Central memory CD8-positive, alpha-beta T cell (primary cell): ENCODE data around the gene GTF3C5.

ENCODE experiments used
- ATAC-seq: fragments of 150-1000 bp; cut with Tn5 transposase; replicated peaks from 2 replicates; pipeline ENCODE4 v1.10.0; 2022; ENCODE audit warnings: mild to moderate bottlenecking, moderate FRiP score, moderate number of reproducible peaks; ENCODE audit not compliant: poor library complexity, severe bottlenecking; ENCODE audit errors: extremely low read depth
- DNase-seq, 2 donors: peaks; one replicate each; pipeline ENCODE4 v3.0.0; 2021; ENCODE audit warnings: low spot score in 2 of 2
- H3K27ac Mint-ChIP-seq: one replicate; pipeline ENCODE4 v1.8.0; 2022; ENCODE audit warnings: low read depth, mild to moderate bottlenecking, moderate library complexity, mixed read lengths
- H3K27me3 Mint-ChIP-seq: one replicate; pipeline ENCODE4 v1.8.0; 2022; ENCODE audit warnings: mixed read lengths
- H3K36me3 Mint-ChIP-seq: one replicate; pipeline ENCODE4 v1.8.0; 2022; ENCODE audit warnings: mild to moderate bottlenecking, moderate library complexity, mixed read lengths; ENCODE audit not compliant: insufficient read depth
- H3K4me1 Mint-ChIP-seq: one replicate; pipeline ENCODE4 v1.8.0; 2022; ENCODE audit warnings: mixed read lengths
- H3K4me3 Mint-ChIP-seq: one replicate; pipeline ENCODE4 v1.8.0; 2022; ENCODE audit warnings: mild to moderate bottlenecking, moderate library complexity, mixed read lengths
- H3K9me3 Mint-ChIP-seq: one replicate; pipeline ENCODE4 v1.8.0; 2022; ENCODE audit warnings: mixed read lengths

Gene GTF3C5

DNA sequence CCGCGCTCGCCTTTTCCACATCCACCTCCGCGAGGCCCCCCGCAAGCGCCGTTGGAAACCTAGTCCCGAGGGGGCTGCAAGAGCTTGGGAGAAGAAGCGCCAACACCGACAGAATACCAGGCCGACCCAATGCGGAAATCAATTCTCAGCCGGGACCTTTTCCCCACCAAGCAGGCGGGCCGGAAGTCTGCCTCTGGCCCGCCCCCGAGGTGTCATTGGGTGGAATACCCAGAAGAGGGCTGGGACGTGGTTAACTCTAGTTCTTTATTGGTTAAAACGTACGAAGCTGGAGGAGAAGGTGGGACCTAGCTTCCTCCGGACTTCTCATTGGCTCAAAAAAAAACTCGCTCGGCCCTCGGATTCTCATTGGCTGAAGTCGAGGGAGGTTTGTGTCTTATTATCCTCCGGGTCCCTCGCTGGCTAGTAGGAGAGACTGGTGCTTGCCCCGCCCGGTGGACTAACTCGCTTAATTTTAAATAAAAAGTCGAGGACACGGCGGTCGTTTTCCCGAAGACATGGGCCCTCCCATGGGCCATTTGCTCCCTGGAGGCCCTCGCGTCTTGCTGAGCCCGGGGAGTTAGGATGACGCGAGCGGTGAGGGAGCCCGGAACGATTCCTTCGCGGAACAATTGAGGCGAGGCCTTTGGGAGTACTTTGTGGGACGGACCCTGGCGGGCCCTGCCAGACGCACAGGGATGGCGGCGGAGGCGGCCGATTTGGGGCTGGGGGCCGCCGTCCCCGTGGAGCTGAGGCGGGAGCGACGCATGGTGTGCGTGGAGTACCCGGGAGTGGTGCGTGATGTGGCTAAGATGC, at the start of gene GTF3C5:
Gene GTF3C5 (plus strand): TSS at position 681 of the 813 bp plus-strand sequence. CDS start 15 bp downstream, at position 696.
- Mint-ChIP-seq H3K4me3 (peak within 1 kb of the TSS; percentile 99), H3K4me1 (peaks cover 35% of the 10 kb centered on the region), H3K9me3 (no peaks in the 10 kb centered on the region), H3K27ac (peak within 1 kb of the TSS; percentile 98), H3K27me3 (no peaks in the 10 kb centered on the region), H3K36me3 (peaks cover 14% of the 10 kb centered on the region)
- DNase-seq (peak; percentile 78 to 91), ATAC-seq (peak; percentile 98)

- peaks cover 13% of the 10 kb centered on the region for H3K4me1 Mint-ChIP-seq
- H3K9me3 Mint-ChIP-seq = no peaks in the 10 kb centered on the region
- no peak overlapping the region for H3K4me3 Mint-ChIP-seq
- no peaks in the 10 kb centered on the region for H3K36me3 Mint-ChIP-seq
- peaks cover 97% of the 10 kb centered on the region for H3K27me3 Mint-ChIP-seq
- ATAC-seq (no peak), DNase-seq (no peak)
- no peak overlapping the region for H3K27ac Mint-ChIP-seq
These were observed 48.3 kb upstream of the GTF3C5 start for GRCh38 chr9:132982458-132982857.

DNA sequence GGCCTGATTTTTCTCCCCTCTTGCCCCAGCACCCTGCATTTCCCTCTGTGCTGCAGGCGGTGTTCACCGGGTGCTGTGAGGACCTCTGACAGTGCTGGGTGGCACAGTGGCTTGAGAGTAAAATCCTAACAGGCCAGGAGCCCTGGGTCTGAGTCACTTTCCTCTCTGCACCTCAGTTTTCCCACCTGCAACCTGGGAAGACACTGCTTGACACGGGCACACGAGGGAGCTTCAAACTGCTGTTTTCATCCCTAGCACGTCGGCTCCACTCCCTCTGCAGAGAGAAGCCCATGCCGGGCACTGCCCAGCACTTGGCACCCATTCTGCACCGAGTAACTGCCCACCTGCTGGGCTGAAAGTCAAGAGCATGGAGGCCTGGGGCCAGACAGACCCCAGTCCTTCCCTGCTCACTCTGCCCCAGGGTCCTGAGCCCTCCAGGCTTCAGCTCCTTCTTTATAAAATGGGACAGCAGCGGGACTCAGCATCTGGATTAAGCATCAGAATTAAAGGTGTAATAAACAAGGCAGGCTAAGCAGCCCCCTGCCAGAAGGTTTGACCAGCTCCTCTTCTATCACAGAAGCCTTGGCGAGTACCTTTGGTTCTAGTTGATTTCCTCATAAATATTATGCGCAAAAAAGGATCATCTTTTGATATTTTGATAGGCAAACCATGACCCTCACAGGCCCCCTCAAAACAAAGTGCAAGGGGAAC, 47.2 kb upstream of the GTF3C5 start:
- Mint-ChIP-seq H3K4me1 (peaks cover 2% of the 10 kb centered on the region), H3K4me3 (no peak overlapping the region), H3K36me3 (no peaks in the 10 kb centered on the region), H3K9me3 (no peaks in the 10 kb centered on the region), H3K27me3 (peaks cover 98% of the 10 kb centered on the region), H3K27ac (no peak overlapping the region)
- ATAC-seq = no peak
- no peak for DNase-seq

DNA sequence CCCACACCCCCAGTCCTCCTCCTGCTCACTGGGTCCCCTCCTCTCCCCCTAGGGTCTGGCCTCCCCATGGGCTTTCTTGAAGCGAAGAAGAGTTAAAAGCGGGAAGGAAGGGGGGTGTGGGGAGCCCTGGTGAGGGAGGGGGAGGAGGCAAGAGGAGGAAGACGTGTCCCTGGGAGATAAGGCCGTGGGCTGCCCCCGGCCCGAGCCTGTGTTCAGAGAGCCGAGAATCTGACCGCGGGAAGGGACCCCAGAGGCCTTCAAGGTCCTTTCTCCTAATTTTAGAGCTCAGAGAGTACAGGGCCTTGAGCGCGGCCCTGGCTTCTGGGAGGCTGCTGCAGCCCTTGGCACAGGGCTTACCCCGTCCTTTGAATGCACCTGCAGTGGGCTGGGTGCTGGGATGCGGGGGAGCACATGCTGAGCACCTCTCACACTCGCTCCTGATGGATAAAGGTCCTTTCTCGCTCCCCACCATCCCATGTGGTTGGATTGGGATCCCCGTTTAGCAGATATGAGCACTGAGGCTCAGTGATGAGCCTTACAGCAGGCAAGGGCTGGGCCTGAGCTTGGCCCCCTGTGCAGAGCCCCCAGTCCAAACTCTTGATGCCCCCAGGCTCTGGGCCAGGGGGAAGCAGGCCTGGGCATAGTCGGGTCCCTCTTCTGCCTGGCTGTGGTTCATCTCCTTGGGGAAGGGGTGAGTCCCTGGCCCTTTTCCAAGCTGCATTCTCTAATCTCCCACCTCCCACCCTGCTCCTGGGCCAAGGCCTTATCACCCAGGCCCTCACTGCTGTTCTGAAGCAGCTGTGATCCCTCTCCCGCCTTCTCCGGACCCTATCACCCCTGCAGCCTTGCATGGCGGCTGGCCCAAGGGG, 46.4 kb upstream of the GTF3C5 start:
- no peak overlapping the region for H3K27ac Mint-ChIP-seq
- H3K4me1 Mint-ChIP-seq = no peaks in the 10 kb centered on the region
- ATAC-seq = no peak
- no peak overlapping the region for H3K4me3 Mint-ChIP-seq
- H3K27me3 Mint-ChIP-seq = peaks cover 93% of the 10 kb centered on the region
- no peaks in the 10 kb centered on the region for H3K9me3 Mint-ChIP-seq
- no peak for DNase-seq
- H3K36me3 Mint-ChIP-seq = no peaks in the 10 kb centered on the region

GRCh38 chr9:132985071-132985350, 45.8 kb upstream of the GTF3C5 start:
- peaks cover 87% of the 10 kb centered on the region for H3K27me3 Mint-ChIP-seq
- H3K27ac Mint-ChIP-seq = no peak overlapping the region
- no peaks in the 10 kb centered on the region for H3K36me3 Mint-ChIP-seq
- no peak for DNase-seq
- no peaks in the 10 kb centered on the region for H3K4me1 Mint-ChIP-seq
- H3K9me3 Mint-ChIP-seq = no peaks in the 10 kb centered on the region
- ATAC-seq = no peak
- H3K4me3 Mint-ChIP-seq = no peak overlapping the region

- no peak overlapping the region for H3K27ac Mint-ChIP-seq
- H3K36me3 Mint-ChIP-seq = peaks cover 3% of the 10 kb centered on the region
These were observed 45.3 kb upstream of the GTF3C5 start for GRCh38 chr9:132985489-132985888.

GRCh38 chr9:132986114-132986513, 44.7 kb upstream of the GTF3C5 start:
- Mint-ChIP-seq H3K4me1 (no peaks in the 10 kb centered on the region), H3K9me3 (no peaks in the 10 kb centered on the region), H3K27ac (no peak overlapping the region), H3K4me3 (no peak overlapping the region), H3K27me3 (peaks cover 76% of the 10 kb centered on the region), H3K36me3 (peaks cover 3% of the 10 kb centered on the region)
- no peak for DNase-seq
- ATAC-seq = no peak

More at GRCh38 chr9:132985489-132985888, 45.3 kb upstream of the GTF3C5 start:
- Mint-ChIP-seq H3K9me3 (no peaks in the 10 kb centered on the region), H3K4me3 (no peak overlapping the region), H3K27me3 (peaks cover 82% of the 10 kb centered on the region), H3K4me1 (no peaks in the 10 kb centered on the region)
- ATAC-seq (no peak), DNase-seq (no peak)

DNA sequence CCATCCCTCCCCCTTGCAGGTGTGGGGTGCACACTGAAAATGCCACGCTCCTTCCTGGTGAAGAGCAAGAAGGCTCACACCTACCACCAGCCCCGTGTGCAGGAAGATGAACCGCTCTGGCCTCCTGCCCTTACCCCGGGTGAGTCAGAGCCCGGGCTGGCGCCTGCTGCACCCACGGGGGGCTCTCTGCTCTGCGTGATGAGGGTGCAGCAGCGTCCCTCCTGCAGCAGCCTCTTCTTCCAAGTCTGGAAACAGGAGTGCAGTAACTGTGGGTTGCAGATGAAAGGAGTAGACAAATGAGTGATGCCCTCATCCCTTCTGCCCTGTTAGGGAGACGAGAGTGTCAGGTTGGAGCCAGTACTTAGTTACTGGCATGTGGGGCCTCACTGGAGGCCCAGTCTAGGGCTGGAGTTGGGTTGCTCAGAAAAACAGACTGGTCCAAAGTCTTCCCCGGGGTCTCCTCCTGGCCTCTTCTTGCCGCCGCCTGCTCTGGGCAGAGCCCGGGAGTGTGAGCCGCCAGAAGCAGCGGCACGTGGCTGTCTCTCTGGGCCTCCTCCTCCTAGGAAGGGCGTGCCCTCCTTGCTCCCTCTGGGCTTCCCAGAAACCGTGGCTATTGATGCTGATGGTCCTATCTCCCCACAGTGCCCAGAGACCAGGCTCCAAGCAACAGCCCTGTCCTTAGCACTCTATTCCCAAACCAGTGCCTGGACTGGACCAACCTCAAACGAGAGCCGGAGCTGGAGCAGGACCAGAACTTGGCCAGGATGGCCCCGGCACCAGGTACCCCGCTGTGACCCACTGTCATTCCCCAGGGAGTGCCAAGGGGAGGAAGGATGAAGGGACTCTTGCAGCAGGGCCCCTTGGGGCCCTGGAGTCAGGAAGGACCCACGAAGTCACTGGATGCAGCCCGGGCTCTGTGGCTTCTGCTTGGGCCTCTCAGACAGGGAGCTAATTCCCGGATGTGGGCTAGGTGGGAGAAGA, 43.9 kb upstream of the GTF3C5 start:
- peaks cover 74% of the 10 kb centered on the region for H3K27me3 Mint-ChIP-seq
- peaks cover 2% of the 10 kb centered on the region for H3K4me1 Mint-ChIP-seq
- H3K27ac Mint-ChIP-seq = no peak overlapping the region
- DNase-seq (no peak), ATAC-seq (no peak)
- peaks cover 3% of the 10 kb centered on the region for H3K36me3 Mint-ChIP-seq
- H3K4me3 Mint-ChIP-seq = no peak overlapping the region
- no peaks in the 10 kb centered on the region for H3K9me3 Mint-ChIP-seq

DNA sequence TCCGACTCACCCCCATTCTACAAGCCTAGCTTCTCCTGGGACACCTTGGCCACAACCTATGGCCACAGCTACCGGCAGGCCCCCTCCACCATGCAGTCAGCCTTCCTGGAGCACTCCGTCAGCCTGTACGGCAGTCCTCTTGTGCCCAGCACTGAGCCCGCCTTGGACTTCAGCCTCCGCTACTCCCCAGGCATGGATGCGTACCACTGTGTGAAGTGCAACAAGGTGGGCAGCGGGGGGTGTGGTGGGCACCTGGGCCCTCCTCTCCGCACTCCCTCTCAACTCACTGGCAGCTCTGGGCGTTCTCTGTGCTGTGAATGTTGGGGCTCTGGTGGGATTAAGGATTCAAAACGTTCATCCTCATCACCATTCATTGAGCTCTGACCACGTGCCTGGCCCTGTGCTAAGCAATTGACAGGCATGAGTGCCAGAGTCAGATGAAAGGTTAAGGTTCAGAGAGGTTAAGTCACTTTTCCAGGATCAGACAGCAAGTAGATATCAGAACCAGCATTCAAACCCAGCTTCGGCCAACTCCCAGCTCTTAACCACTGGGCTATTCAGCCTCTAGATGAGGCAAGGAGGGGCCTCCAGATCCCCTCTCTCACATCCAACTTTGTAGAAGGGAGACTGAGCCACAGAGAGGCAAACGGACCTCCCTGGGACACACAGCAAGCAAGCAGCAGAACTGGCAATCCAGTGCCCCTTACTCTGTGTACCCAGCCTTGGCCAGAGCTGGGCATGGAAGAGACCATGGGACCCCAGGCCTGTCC, 42.4 kb upstream of the GTF3C5 start:
- Mint-ChIP-seq H3K36me3 (peaks cover 3% of the 10 kb centered on the region), H3K4me3 (no peak overlapping the region), H3K27me3 (peaks cover 74% of the 10 kb centered on the region), H3K27ac (no peak overlapping the region), H3K4me1 (peaks cover 6% of the 10 kb centered on the region), H3K9me3 (no peaks in the 10 kb centered on the region)
- ATAC-seq (no peak), DNase-seq (no peak)

DNA sequence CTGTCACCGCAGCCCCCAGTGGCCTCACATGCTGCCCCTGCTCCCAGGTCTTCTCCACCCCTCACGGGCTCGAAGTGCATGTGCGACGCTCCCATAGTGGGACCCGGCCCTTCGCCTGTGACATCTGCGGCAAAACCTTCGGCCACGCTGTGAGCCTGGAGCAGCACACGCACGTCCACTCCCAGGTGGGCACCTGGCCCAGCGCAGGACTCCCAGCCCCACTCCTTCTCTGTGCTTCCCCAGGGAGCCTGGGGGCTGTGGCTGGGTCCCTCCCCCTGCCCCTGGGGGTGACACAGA, 41.8 kb upstream of the GTF3C5 start:
- DNase-seq (no peak), ATAC-seq (no peak)
- H3K9me3 Mint-ChIP-seq = no peaks in the 10 kb centered on the region
- no peak overlapping the region for H3K27ac Mint-ChIP-seq
- H3K4me1 Mint-ChIP-seq = peaks cover 6% of the 10 kb centered on the region
- H3K27me3 Mint-ChIP-seq = peaks cover 74% of the 10 kb centered on the region
- peaks cover 3% of the 10 kb centered on the region for H3K36me3 Mint-ChIP-seq
- H3K4me3 Mint-ChIP-seq = no peak overlapping the region

DNA sequence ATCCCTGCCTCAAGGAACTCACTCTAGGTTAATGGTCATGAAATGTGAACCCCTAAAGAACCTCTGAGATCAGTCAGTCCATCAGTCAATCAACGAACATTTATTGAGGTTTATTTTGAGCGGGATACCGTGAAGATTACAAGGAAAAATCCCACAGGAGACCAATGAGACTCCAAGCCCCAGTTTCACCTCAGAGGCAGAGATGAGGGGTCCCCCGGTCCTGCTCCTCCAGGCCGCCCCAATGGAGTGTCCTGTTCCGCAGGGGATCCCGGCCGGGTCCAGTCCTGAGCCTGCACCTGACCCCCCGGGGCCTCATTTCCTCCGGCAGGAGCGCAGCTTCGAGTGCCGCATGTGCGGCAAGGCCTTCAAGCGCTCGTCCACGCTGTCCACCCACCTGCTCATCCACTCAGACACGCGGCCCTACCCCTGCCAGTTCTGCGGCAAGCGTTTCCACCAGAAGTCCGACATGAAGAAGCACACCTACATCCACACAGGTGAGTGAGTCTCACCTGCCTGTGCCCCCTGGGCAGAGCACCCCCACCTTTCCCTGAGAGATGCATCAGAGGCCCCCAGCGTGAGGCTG, 41.3 kb upstream of the GTF3C5 start:
- DNase-seq = no peak
- H3K4me3 Mint-ChIP-seq = no peak overlapping the region
- H3K4me1 Mint-ChIP-seq = peaks cover 10% of the 10 kb centered on the region
- peaks cover 3% of the 10 kb centered on the region for H3K36me3 Mint-ChIP-seq
- H3K27me3 Mint-ChIP-seq = peaks cover 74% of the 10 kb centered on the region
- no peak for ATAC-seq
- H3K27ac Mint-ChIP-seq = no peak overlapping the region
- no peaks in the 10 kb centered on the region for H3K9me3 Mint-ChIP-seq
